CD4-positive, alpha-beta T cell treated with Interleukin-12 subunit alpha and Interleukin-12 subunit beta, for 1 hour (primary cell): ENCODE results near the gene TTC33.
"Not testable (repeated sequence)": the region's sequence is repeated elsewhere in the genome, so short reads cannot be mapped to it uniquely, and the experiment has no call there.

ENCODE experiments used
- DNase-seq: peaks from one replicate; pipeline ENCODE4 v3.0.0-alpha.2; 2020

Gene TTC33

DNA sequence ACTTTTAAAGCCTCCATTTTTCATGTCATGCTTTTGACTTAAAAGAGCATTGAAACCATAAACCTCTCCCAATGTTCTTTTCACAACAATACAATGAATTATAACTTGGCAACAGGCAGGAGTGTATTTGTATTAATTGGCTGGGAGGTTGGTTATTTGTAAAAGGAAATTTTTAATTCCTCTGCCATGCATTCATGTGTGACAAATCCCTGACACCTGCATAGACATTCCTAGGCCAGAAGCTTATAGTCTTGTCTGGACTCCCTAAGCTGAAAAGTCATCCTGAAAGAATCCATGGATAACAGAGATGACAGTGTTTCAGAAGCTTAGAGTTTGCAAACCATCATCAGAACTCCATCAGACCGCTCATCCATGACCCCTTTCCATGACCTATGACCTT is 152.4 kb downstream of the TTC33 start:
- no peak for DNase-seq

DNA sequence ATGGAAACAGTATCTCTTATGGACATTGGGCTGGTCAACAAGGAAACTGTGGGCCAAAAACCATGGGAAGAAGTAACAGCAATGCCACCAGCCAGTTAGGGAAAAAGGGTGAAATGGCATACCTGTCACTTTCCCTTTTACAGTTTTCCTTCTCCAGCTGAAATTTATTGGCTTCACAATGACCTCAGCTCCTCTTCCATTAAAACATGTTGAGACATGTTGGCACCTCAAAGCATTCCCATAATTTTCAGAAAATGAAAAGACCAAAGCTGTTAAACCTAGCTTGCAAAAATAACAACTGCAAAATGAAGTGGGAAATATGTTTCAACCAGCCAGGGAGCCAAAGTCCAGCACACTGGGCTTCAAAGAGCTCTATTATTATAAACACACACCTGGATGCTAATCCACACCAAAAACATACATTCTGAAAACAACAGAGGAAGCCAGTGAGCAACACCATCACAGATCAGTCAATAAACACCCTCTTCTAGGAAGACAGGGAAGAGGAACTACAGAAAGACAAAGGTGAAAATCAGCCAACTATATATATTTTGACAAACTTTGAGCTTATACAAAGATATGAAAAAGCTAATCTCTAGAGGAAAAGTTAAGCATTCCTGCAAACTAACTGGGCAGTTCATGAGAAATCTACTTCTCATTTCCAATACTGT is 154.4 kb downstream of the TTC33 start:
- no peak for DNase-seq

DNA sequence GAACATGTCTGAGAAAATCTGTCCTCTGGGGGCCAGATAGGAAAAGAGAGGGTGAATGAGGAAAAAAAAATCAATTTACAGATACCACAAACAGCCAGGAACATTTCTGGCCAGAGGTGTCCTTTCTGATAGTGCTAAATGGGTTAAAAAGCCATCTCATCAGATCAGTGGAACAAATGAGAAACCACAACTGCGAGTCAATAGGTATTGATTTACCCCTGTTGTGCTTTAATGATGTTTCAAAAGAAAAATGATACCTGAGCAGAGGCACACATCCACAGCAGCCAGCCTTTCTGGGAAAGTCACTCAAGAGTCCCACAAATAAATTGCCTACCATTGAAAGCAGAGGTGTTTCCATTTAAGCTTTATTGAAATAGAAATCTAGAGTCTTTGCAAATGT is 155.4 kb downstream of the TTC33 start:
- DNase-seq: no peak

DNA sequence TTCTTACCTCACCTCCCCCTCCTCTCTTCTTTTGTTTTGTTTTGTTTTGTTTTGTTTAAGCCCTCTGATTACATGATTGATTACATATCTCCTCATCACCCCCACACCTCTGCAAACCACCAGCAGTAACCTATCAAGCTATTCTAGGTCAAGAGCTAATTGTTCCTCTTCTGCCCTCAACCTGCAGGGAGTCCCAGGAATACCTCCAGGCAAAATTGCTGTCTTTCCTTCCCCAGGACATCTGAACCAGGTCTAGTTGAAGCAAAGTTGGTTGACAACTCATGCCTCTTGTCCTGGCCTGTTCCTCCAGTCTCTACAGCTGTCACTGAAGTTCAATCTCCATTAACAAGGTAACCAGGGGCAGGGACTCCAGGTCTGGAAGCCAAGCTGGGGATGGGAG is 156.1 kb downstream of the TTC33 start:
- no peak for DNase-seq

DNA sequence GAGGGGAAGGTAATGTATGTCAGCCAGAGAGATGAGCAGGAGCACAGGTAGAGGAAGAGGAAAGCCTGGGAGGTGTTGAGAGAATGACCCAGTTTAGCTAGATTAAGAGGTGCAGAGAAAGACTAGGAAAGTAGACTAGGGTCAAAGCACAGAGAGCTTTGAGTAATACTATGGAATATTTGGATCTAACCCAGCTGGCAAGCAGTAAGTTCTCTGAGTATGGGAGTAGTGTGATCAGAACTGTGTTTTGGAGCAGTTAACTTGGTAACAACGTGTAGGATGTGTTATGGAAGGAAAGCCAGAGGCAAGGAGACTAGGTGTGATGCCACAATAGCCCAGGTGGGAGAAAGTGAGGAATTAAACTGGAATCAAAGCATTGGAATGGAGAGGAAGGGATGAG is 160.9 kb downstream of the TTC33 start:
- no peak for DNase-seq

DNA sequence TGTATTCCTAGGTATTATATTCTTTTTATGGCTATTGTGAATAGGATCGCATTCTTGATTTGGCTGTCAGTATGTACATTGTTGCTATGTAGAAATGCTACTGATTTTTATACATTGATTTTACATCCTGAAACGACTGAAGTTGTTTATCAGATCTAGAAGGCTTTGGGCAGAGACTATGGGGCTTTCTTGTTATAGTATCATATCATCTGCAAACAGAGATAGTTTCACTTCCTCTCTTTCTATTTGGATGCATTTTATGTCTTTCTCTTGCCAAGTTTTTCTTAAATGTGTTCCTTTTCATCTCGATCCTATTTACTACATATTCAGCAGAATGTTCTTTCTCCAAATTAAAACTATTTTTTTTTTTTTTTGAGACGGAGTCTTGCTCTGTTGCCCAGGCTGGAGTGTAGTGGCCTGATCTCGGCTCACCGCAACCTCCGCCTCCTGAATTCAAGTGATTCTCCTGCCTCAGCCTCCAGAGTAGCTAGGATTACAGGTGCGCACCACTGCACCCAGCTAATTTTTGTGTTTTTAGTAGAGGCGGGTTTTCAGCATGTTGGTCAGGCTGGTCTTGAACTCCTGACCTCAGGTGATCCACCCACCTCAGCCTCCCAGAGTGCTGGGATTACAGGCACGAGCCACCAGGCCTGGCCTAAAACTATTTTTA is 163.9 kb downstream of the TTC33 start:
- DNase-seq: peak; percentile 6

DNA sequence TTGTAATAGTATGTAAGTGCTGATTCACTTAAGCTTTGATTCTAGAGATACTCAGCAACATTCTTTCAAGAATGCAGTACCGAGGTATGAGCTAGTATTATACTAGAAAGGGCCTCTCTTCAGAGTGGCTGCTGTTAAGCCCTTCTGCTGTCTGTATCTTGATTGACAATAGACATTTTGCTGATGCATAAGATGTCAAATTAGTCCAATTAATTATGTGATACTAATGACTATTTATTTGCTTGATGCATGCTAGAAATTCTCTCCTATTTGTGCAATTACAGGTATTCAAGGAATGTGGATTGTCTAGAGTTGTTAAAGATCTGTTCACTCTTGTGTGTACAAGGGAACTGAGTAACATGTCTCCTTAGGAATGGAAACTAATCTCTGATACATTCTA is 168.4 kb downstream of the TTC33 start:
- no peak for DNase-seq

DNA sequence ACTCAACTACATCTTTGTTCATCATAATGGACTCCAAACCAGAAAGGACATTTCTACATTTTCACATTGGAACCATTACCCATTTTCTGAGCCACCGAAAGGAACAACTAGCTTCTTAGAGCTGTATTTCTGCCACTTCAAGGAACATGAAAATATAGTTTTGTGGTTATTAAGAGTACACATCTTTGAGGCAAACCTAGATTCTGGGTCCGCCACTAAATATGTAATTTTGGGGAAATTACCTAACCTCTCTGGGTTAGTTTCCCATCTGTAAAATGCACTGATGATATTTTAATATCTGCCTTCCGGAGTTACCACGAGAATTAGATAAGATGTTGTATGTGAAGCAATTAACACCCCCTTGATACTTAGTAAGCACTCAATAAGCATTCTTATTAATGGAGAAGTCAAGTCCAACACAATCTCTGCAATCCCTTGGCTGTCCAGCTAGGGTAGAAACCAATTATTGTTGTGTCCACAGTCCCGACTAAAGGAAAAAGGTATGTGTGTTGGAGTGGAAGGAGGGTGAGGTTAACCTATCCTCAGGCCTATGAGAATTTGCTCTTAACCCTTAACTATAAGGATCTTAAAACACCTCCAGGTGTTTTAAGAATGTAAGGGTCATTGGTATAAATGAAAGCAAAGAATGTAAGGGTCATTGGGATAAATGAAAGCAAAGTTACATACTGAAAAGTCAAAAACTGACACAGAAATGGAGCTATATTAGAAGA is 170.1 kb downstream of the TTC33 start:
- DNase-seq: peak; percentile 4

DNA sequence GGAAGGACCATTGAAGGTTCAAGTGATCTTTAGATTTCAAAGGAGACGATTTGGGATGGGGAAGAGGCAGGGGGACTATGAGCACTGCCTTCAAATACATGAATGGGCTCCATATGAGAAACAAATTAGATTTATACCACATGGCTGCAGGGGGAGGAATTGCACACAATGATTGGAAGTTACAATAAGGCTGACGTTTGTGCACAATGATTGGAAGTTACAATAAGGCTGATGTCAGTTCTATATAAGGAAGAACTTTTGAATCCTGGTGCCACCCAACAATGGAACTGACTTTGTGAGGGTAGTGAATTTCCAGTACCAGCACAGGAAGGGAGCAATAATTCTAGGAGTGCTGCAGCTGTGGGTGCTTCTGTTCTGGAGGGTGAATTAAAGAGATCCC is 171.7 kb downstream of the TTC33 start:
- no peak for DNase-seq

DNA sequence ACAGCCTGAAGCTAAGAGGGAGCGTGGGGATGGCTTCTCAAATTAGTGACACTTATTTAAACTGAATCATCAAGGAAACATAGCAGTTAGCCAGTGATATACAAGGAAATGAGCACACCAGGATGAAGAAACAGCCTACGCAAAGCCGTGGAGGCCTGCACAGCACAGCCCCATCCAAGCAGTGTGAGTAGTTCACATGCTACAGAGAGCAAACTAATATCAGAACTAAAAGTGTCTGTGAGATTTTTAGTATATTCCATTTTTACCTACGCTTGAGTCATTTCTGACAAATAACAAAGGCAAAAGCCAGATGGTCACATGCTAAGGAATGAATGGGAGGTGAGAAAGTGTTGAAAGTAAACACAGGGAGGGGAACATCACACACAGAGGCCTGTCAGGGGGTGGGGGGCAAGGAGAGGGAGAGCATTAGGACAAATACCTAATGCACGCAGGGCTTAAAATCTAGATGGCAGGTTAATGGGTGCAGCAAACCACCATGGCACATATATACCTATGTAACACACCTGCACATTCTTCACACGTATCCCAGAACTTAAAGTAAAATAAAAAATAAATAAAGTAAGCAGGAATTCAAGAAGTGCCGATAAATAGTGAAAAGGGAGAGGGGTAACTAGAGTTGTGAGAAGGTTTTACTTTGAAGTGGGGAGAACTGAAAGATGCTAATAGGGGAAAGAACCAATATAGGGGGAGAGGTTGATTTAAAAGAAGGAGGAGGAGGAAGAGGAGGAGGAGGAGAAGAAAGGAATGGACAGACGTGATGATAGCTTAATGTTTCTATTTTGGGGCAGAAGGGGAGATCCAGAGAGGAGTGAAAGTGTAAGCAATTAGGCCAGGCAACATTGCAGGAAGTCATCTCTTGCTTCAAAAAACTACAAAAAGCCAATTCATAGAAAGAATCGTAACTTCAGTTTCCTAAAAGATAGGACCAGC is 177.0 kb downstream of the TTC33 start:
- peak; percentile 3 for DNase-seq

DNA sequence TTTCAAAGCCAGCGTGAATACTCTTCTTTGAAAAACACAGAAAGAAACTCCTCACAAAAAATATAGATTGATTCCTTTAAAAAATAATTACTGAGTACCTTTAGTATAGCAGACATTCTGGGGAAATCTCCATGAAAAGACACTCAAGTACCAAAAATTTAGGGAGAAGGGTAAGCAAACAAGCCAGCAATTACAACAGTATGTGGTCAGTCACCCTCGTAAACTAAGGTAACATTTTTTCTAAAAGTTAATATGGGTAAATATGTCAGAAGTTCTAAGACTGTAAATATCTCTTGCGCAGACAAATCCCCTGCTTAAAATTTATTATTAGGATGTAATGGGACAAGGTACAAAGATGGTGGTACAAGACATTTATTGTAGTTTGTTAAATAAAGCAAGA is 178.0 kb downstream of the TTC33 start:
- DNase-seq: no peak

DNA sequence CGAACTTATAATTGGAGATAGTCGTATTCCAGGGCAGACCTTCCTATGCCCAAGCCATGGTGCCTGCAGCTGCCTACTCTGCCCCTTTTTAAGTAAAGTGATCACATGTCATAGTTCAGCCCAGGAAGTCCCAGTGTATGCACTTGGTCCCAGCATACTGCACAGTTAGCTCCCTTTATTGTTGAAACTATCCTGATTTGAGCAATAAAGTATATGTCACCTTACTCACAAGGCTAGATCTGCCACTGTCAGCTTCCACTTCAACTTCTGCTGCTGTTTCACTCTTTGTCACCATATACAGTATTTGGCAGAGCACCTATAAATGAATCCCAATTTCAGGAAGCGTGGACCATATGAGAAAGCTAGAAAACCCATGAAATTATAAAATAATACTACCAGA is 179.8 kb downstream of the TTC33 start:
- DNase-seq: no peak

DNA sequence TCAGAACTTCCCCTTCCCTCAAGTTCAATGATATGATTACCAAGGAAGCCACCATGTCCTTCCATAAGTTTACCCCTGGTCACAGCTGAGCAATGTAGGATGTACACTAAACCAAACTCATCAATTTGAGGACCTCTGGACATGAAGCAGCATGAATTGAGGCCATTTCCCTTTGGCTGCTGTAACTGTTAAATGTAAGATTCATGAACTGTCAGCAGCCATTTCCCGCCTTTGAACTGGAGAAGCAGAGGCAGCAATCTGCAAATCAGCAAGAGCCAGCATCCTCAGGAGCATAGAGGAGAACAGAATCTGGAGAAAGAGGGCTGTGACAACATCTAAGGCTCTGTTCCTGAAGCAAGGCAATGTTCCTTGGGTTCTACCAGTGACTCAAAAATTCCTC is 180.3 kb downstream of the TTC33 start:
- no peak for DNase-seq

DNA sequence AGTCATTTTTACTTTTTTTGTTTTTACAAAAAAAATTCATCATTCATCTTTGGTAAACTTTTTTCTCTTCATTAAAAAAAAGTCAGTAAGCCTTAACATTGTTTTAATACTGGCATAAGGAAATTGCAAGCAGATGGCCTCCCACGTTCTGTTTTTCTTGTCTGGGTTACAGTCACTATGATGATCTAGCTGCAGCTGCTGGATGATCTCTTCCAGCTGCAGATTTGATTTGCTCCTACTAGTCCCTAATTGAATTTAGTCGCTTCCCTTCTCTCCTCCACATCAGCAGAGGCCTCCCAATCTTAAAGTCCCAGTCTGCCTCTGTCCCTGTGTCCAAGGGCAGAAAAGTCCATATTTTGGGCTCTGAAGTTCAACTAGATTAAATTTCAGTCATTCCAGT is 182.8 kb downstream of the TTC33 start:
- no peak for DNase-seq

DNA sequence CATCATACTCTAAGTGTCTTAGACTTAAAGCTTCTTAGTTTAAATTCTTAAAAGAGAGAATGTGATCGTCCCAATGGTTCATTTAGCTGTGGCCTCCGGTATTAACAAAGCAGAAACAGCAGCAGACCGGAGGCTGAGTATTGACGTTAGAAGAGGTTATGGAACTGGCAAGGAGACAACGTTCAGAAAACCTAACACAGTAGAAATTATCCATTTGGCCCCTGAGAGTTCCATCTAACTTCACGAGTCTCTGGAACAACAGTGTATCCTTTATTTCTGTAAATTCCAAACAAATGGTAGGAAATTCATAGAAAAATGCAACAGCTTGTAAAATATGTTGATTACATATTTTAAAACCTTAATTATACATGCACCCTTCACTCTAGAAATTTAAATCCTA is 183.4 kb downstream of the TTC33 start:
- no peak for DNase-seq

DNA sequence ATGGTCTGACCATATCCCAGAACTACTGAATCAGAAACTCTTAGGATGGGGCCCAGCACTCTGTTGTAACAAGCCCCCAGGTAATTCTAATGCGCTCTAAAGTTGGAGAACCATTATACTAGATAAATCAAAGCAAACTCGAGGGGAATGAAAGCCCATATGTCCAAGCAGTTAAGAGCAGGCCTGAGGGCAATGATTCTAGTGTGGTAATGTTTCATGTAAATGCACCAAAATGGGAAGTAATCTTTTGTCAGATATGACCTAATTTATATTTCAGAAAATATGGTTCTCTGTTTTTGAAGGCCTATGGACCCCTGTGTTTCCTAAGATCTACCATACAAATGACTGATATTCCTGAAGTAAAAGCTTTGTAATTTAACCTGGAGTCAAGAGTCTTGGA is 184.0 kb downstream of the TTC33 start:
- no peak for DNase-seq

DNA sequence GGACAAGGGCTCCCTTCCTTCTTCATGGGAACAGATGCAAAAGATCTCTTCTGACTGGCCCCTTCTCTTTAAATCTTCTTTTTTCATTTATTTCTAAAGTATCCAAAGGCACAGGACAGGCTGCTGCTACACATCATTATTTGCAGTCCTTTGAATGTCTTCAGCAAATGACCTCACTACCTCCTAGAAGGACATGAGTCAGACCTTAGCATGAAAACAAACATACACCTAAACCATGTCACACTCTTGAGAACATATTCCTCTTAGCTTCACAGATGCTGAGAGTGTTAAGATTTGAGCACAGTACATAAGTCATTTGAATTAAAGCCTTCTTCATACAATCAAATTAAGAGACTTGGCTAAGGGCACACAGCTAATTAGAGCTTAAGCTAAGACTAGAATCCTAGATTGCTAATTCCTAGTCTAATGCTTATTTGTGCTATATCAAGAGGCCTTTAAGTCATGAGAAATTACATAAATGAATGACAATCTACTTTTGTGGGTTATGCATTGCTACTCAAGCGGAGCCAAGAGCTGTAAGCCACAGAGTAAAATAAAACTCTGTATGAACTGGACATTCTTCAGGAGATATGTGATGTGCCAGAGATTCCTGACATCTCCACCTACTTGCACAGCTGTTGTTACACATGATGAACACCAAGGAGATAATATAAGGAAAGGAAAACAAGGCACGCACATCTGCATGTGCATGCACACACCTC is 185.2 kb downstream of the TTC33 start:
- DNase-seq: no peak

DNA sequence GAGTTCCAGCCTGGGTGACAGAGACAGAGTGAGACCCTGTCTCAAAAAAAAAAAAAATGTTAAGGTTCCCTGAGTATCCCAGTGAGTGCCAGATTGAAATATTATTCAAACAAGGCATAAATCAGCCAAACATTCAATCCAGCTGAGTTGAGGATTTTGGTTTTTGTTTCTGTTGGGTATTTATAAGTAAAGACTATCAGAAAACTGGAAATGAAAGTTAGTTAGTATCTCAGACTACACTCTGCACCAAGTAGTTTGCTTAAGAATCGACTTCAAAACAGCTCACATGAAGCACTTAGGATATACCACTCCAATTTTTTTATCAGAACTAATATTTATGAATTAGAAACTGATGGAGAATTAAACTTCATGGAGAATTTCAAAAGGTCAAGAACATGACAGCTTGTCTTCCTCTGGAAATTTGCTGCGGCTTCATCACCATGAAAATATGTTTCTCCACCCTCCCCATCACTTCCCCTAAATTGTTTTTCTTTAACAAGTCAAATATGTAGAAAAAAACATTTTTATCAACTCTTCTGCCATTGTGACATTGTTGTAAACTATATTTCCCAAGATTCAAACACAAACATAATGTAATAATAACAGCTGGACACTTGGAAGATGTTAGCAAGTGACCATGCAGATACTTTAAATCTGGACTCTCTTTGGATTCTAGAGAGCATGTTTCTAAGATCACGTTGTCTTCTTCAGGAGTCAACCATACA is 186.1 kb downstream of the TTC33 start:
- no peak for DNase-seq

DNA sequence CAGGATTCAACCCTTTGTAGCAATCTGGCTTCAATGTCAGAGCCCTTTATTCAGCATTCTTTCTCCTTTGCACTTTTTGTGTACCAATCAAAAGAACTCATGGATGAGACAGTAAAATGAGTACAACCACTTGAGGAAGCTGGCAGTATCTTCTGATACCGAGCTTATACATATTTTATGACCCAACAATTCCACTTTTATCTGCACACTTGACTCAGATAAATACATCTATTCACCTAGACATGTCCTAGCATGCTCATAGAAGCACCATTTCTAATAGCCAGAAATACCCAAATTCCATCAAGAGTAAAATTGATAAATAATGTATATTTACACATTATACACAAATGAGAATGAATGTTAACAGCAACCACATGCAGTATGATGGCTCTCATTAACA is 187.2 kb downstream of the TTC33 start:
- DNase-seq: no peak

DNA sequence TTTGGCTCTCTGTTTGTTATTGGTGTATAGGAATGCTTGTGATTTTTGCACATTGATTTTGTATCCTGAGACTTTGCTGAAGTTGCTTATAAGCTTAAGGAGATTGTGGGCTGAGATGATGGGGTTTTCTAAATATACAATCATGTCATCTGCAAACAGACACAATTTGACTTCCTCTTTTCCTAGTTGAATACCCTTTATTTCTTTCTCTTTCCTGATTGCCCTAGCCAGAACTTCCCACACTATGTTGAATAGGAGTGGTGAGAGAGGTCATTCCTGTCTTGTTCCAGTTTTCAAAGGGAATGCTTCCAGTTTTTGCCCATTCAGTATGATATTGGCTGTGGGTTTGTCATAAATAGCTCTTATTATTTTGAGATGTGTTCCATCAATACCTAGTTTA is 192.6 kb downstream of the TTC33 start:
- DNase-seq: not testable (repeated sequence)

DNA sequence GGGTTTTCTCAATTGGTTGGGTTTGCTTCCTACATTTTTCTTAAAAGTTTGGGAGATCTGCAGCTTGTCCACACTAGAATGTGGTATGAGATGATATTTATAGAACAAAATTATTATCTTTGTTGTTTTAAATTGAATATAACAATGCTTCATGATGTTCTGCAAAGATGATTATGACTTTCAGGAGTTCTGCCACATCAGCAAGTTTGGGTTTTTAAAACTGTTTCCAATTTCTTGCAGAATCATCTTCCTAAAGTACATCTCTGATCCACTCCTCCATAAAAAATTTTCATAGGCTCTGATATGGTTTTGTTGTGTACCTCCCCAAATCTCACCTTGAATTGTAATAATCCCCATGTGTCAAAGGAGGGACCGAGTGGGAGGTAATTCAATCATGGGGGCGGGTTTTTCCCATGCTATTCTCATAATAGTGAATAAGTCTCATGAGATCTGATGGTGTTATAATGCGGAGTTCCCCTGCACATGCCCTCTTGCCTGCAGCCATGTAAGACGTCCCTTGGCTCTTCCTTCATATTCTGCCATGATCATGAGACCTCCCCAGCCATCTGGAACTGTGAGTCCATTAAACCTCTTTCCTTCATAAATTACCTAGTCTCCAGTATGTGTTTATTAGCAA is 195.2 kb downstream of the TTC33 start:
- DNase-seq: no peak
